K562 treated with DMSO at 1 percent for 24 hours (cell line): Measurements from ENCODE around the gene NAP1L1. TPM values are rescaled to one million over a fixed set of nuclear protein-coding genes. Genes with fewer than 3 reads are reported as not detected.

Experiments used
- total RNA-seq: library from RNA; unstranded; fragments of 300-600 nt; gene quantifications from 2 replicates; pipeline ENCODE4 v1.2.3, GENCODE V29; 2022; ENCODE audit warnings: low read depth; ENCODE audit not compliant: insufficient read depth

NAP1L1 gene, protein sequence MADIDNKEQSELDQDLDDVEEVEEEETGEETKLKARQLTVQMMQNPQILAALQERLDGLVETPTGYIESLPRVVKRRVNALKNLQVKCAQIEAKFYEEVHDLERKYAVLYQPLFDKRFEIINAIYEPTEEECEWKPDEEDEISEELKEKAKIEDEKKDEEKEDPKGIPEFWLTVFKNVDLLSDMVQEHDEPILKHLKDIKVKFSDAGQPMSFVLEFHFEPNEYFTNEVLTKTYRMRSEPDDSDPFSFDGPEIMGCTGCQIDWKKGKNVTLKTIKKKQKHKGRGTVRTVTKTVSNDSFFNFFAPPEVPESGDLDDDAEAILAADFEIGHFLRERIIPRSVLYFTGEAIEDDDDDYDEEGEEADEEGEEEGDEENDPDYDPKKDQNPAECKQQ
- 462 and 463 TPM in 2 replicates for total RNA-seq

DNA sequence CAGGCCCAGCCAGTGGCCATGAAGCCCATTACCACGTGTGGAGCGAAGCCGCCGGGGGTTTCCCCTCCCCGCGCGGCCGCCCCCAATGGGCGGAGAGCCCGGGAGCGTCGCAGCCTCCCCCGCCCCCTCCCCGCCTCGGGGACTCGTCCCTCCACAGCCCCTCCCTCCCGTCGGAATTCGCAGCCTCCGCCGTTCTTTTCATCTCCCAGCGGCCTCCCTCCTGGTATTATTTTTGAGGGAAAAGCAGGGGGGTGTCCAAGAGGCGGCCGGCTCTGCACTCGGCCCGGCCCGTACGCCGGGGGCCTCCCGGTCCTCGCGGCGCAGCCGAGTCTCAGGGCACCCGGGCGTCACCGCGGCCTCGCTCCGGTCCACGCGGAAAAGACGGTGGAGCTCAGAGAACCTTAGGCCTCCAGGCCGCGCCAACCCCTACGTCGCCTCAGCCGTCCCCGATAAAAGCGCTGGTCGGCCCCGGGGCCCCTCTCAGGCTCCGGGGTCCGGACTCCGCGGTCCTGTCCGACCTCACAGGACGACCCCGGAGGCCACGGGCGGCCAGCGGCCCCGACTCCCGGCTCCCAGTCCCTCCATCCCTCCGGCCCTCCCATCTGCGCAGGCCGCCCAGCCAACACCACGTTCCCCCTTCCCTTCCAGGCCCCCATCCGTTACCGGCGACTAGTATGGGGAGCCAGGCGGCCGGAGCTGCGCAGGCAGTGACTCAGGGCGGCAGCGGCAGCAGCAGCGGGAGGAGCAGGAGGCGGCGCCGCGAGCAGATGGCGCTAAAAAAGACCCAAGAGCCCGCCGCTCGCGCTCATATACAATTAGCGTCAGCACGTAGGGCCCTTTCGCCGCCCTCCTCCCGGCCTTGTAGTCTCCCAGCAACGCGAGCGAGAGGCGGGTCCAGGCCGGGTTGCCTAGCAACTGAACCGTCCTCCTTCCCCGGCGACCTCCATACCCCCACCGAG lies at the start of gene NAP1L1:
Gene NAP1L1 (minus strand): TSS at position 782 of the 959 bp plus-strand sequence. CDS start 10,466 bp downstream, outside the sequence.

DNA sequence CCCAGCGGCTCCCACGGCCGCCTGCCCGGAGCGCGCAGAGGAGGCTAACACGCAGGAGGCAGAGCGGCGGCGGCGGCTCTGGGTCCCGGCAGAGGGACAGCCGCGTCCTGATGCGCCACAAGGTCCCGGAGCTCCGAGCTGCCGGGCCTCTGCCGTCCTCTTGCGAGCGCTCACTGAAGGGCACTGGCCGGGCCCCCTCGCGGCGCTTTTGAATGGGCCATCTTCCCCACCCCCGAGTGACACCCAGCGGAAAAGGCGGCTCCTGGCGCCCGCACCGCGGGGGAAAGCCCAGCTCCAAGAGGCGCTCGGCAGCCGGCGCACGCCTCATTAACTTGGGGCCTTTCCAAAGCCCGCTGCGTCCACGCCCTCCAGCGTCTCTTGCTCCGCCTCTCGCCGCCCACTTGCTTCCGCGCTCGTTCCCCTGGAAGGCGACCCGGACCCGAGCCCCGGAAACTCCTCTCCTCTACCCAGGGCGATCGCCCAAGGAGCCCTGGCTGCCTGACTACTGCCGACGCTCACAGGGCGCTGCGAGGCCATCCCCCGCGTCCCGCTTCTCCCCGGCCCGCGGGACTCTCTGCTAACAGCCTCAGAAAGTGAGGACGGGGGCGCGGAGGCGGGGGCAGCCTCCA lies 53.0 kb downstream of the NAP1L1 start, which contains the start of gene PHLDA1:
Gene PHLDA1 (minus strand): TSS at position 363 of the 629 bp plus-strand sequence.

Other genes starting within 250 kb of the NAP1L1 start
- 0.81 and 0.93 TPM in 2 replicates for gene PHLDA1, start 52.9 kb downstream of the NAP1L1 start, total RNA-seq